ENCODE data around the gene CACNA1C.

Gene CACNA1C

GRCh38 chr12:2539938-2540337, 487.2 kb downstream of the CACNA1C start:
- no peak for DNase-seq

DNA sequence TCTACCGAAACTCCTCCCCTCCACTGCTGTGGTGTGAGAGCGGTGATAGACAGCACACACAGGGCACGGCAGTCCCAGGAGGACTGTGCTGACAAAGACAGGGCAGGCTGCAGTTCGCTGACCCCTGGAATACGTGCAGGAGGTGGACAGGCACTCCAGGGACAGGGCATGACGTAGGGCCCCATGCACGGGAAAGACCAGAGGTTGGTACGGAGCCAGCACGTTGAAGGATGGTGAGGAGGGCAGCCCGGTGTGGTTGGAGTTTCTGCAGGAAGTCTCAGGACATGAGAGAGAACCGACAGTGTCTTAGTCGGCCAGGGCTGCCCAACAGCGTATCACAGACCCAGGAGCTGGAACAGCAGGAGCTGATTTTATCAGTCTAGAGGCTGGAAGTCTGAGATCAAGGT, 487.8 kb downstream of the CACNA1C start:
- no peak for DNase-seq

DNA sequence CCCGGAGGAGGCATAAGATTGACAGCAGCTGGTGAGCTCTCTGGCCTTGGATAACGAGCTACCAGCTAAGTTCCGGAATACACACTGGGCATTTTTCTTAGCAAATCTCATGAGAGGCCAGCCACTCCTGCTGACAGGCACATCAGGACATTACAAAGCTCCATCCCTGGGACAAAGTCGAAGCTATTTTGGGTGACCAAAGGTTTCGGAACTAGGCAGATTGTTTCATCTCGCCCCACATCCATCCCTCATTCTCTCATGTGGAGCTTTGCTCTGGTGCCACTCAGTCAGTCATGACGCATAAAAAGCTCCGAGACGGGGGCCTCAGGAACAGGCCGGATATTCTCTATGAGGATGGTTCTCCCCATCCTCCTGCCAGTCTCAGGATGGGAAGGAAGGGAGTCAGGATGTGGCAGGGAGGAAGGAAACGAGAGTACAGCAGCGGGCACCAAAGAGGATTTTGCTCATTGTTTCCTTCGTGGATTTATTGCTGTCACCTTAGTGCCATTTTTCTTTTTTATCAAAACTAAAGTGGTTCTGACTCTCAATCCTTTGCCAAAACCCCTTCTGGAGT, 488.9 kb downstream of the CACNA1C start:
- DNase-seq, result no peak

DNA sequence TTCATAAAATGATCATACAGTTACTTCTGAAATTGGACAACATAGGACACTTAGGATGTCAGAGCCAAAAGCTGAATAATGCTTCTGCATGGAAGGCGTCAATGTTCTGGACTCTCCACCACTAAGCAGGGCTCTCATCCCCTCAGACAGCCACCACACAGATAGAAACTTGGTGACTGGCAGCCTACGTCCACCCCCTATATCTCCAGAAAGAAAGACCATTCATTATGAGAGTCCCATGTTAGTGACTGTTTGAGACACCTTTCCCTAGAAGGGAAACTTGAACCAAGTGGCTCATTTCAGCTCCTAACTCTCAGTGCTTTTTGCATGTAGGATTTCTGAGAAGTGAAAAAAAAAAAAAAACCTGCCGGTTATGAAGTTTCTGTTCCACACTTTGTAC, 491.0 kb downstream of the CACNA1C start:
- no peak for DNase-seq

DNA sequence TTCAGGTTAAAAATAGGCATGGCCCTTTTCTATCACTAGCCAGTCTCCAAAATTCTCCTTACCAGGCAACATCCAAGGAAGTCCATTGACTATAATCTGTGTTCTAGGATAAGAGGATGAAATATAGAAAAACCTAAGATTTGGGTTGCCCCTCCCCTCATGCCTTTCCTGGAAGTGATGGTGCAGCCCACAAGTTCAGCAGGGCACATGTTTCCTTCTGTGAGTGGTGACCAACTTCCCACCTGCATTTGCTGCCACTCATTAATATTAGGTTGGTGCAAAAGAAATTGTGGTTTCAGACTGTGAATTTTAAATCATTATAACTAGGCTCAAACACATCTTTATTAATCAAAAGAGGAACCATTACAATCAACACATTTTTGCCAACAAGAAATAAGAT, 491.4 kb downstream of the CACNA1C start:
- DNase-seq, result no peak

DNA sequence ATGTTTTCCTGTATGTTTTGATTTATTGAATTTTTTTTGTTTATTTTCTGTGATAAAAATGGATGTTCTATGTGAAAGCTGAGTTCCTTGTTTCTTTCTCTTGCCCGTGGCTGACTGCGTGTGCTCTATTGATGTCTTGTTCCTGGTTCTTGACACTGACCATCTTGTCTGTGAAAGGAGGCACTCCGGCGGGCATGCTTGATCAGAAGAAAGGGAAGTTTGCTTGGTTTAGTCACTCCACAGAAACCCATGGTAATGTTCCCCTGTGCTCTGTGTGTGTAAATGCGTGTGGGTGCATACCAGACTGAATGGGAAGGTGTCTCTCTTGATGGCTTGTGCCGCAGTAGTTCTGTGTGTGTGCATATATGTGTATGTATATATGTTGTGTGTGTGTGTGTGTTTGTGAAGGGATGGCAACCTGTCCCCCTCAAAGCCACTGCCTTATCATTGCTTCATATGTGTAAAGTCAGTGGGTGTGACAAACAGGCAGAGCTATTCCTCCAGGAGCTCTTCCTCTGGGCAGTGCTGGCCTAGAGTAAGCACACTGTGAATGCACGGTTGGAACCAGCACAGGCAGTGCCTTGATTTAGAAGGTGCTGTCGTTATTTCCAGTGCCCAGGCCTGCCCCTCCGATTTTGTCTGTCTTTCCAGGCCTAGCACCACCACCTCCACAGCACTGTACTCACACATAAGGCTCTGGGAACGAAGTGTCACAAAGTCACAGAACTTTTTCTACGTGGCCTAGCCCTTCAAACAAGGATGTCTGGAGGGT, 494.7 kb downstream of the CACNA1C start:
- DNase-seq, result no peak

DNA sequence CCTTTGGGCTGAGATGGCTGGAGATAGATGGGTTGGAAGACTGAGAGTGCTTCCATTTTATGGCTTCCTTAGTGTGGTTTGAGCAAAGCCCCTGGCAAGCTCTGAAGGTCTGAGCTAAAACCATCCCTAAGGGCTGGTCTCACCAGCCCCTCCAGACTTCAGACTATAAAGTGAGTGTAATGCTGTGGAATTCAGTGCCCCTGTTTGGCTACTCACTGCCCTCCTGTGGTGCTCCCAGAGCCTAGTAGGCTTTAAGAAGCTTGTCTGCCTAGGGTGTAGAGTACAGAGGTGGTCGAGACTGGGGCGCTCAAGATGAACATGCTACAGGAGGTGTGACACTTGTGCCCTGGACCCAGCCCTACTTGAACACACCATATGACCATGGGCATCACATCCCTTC, 495.3 kb downstream of the CACNA1C start:
- DNase-seq, result peak in 1 of 2 experiments; percentile 10

DNA sequence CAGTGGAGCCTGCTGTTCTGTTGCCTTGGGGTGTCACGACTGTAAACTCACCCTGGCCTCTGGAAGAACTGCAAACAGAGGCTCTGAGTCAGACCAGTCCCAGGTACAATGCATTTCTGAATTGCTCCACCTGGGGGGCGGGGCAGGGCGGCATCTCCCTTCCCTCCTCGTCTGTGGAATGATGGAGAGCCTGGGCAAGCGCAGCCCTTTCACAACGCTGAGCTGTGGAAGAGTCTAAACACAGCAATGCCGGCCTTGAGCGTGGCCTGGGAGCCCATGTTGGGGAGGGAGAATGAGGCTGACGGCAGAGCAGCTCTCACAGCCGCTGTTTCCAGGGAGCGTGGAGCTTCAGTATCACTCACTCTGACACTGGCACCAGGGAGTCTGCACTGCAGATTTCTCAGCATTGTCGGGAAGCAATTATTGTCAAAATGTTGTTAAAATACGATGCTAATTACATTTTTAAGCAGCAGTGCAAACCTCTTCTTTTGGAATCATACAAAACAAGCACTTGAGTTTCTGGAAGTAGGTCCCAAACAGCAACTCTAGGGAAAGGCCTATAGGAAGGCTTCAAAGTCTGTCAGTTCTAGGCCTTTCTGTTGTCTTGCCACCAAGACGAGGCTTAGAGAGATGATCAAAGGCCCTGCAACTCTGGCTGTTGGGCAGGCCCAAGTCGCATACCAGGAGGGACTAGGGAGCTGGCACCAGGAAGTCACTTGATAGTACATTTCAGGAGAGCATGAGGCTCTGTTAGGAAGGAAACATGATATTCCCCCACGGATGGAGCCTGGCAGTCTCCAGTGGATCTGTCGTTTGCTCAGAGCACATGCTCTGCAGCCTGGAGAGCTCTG, 498.0 kb downstream of the CACNA1C start:
- DNase-seq, result no peak

GRCh38 chr12:2551412-2551900, 498.7 kb downstream of the CACNA1C start:
- DNase-seq, result no peak

GRCh38 chr12:2552000-2552756, 499.4 kb downstream of the CACNA1C start:
- DNase-seq, result no peak

- no peak for DNase-seq
These were observed 500.8 kb downstream of the CACNA1C start for GRCh38 chr12:2553388-2554126.

DNA sequence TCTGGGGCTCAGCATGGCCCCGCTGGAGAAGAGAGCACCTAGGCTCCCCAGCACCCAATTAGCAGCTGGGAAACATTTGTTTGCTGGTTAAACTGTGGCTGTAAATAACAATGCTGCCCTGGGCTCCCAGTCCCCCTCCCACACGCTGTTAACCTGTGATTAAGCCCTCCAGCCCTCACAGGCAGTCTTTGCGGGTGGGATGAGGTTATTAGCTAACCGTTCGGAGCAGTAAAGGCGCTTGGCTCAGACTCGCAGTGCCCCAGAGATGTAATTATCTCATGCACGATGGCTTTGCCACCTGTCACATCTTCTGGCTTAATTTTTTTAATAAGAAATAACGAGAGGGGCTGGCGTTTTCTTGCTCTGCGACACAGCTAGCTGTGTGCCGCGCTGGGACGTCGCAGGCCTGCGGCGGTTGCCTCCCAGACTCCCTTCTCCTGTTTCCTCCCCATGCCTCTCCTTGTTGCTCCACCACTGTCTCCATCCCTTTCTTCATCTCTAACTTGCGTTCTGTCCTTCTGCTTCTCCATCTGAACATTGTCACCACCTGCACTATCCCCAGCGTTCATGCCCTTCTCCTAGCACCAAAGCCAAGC, 502.8 kb downstream of the CACNA1C start:
- peak; percentile 85 to 93 for DNase-seq

- DNase-seq, result no peak
These were observed 504.8 kb downstream of the CACNA1C start for GRCh38 chr12:2557597-2557996.

DNA sequence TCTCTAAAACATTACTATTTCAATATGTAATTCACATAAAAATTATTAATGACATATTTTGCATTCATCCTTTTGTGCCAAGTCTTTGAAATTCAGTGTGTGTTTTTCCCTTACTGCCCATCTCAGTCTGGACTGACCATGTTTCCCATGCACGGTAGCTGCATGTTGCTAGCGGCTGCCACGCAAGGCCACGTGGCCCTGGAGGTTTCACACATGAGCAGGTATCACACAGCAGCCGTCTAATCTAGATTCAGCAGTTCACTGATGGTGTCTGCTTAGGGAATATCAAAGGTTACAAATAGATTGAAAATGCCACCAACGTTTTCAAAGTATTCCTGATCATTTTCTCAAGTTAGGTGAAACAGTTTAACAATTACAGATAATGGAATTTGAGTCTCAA, 507.1 kb downstream of the CACNA1C start:
- no peak for DNase-seq

GRCh38 chr12:2560356-2560755, 507.6 kb downstream of the CACNA1C start:
- no peak for DNase-seq

DNA sequence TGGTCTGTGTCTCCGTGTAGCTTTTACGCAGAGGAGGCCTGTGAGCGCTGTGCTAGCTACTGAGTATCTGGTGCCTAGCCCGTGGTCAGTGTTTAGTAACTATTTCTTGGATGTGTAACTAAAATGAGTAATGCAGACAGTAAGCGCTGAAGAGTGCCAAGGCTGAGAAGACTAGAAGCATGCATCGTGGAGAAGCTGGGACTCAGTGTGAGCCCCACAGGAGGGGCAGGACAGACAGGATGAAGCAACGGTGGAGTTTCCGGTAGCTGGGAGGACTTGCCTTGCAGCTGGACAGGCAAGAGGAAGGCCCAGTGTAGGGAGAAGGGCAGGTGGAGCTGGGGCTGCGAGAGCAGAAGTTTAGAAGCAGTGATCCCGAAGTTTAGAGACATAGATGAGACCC, 508.6 kb downstream of the CACNA1C start:
- no peak for DNase-seq

DNA sequence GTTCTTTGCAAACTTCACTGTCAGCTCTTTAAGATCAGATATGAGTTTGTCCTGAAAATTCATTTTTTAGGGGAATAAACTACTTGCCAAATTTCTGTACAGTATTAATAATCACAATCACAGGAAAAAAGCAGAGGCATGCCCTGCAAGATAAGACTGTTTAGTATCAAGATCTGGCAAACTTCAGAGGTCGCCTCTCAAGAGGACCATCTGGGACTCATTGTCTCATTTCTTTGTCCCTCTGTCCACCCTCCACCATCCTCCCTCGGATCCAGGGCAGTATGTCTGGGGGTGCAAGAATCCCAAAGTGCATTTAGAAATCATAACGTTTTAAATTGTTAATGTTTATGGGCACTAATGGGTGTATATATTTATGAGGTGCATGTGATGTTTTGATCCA, 509.6 kb downstream of the CACNA1C start:
- DNase-seq, result no peak

DNA sequence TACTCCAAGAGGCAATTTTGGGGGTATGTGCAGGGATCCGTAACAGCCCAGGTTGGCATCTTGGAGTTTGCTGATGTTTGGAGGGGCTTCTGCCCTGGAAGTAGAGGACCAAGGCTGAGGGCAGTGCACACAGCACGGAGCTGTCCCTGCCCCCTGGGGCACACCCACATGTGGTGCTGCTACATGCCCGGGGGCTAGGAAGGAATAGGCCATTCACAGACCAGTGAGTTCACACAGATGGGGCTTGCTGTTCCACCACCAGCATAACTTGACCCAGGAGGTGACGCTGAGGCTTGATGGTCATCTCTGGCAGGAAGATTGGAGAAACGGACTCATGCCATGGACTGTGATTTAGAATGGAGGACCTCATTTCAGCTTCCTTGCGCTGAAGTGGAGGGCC, 510.9 kb downstream of the CACNA1C start:
- DNase-seq, result no peak

DNA sequence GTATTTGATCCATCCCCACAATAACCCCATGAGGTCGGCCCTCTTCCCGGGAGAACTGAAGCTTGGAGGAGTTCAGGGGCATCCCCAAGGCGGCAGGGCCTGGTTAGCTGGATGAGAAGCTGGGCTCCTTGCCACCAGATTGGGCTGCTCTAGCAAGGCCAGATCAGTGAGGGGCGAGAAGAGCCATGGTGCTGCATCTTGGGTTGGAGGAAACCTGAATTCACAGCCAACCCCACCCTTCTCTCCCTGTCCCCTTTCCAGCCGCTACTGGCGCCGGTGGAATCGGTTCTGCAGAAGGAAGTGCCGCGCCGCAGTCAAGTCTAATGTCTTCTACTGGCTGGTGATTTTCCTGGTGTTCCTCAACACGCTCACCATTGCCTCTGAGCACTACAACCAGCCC, 513.4 kb downstream of the CACNA1C start:
- no peak for DNase-seq

DNA sequence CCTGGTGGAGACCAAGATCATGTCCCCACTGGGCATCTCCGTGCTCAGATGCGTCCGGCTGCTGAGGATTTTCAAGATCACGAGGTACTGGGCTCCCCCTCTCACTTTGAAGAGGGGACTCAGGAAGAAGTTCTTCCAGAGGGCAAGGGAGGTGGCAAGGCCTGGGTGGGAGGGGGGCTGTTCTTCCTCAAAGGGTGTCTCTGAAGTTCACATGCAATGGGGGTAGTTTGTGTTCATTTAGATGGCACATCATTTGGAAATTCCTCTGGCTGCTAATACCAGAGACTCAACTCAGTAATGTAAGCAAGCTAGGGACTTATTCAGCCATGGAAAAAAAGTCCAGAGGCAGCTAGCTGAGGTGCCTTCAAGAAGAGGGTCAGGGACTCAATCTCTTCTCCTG, 514.9 kb downstream of the CACNA1C start:
- no peak for DNase-seq

- no peak for DNase-seq
These were observed 517.8 kb downstream of the CACNA1C start for GRCh38 chr12:2570562-2570961.

Measured in NCI-H524 (cell line).